ENCODE results near the gene ARRB1. TPM values are rescaled to one million over a fixed set of nuclear protein-coding genes. Genes with fewer than 3 reads are reported as not detected.

The ARRB1 gene
- total and polyA plus RNA-seq, 9 of the 15 experiments (the other 6 are each of a cell fraction or from before 2014, with no cell fraction given): 6.6 to 45.4 (median 28.5) TPM

- no peak for FAIRE-seq
- DNase-seq (ENCODE audit: extremely low read depth in 1 of 4, low spot score in 3 of 4): no peak
- ChIA-PET CTCF (ENCODE audit: low intra/inter-chr PET ratio) (no interaction called here), POLR2A (interaction anchor here (0.5 to 1.2 kb wide), 3 partner anchors 11 to 888 kb away, joined by 3 to 4 read pairs (median 4); no protein-coding TSS in a partner anchor)
- Histone ChIP-seq H3K4me2 (ENCODE audit: insufficient read depth, low read length) (no peak overlapping the region), H3K9me1 (ENCODE audit: control insufficient read depth, insufficient read depth, low read length) (no peaks in the 10 kb centered on the region), H3K79me2 (ENCODE audit: control insufficient read depth, insufficient read depth, low read length) (peaks cover 24% of the 10 kb centered on the region), H3K9me3 (replicated peaks; ENCODE audit: control insufficient read depth, insufficient read depth, low read depth, low read length) (no peaks in the 10 kb centered on the region), H3K9ac (ENCODE audit: insufficient read depth in 1 of 2, low read depth in 2 of 2, low read length in 2 of 2) (peak overlapping the region in 1 of 2 experiments; percentile 29; a peak in 1 of 4 replicates), H3K27ac (ENCODE audit: extremely low read depth, low read depth, low read length) (no peak overlapping the region), H3K27me3 (ENCODE audit: control insufficient read depth in 2 of 2, insufficient read depth in 2 of 2, low read length in 2 of 2) (no peaks in the 10 kb centered on the region), H3K4me3 (no peak overlapping the region), H2AFZ (ENCODE audit: low read depth, low read length) (no peak overlapping the region), H4K20me1 (replicated peaks; ENCODE audit: control insufficient read depth, insufficient read depth, low read length) (peaks cover 14% of the 10 kb centered on the region; the same call in 1 of the 2 replicates), H3K36me3 (ENCODE audit: control insufficient read depth, insufficient read depth, low read length) (peaks cover 25% of the 10 kb centered on the region; the same call in 2 of the 3 replicates), H3K4me1 (replicated peaks in 1 of 2; ENCODE audit: control insufficient read depth in 2 of 2, insufficient read depth in 2 of 2, low read length in 2 of 2) (peaks cover 15 to 22% of the 10 kb centered on the region in 2 experiments; a peak in 4 of 5 replicates)
- intact Hi-C loops (cut with micrococcal nuclease): no loop called here
- no peak for TF ChIP-seq ZNF584 (CRISPR knock-in tag; IDR thresholded peaks at IDR 0.05; ENCODE audit: low read depth)
- no peak for TF ChIP-seq MGA (IDR thresholded peaks at IDR 0.05)
- no peak for TF ChIP-seq SIN3B (IDR thresholded peaks at IDR 0.05; ENCODE audit: low read depth)
- TF ChIP-seq DLX4 (CRISPR knock-in tag; IDR thresholded peaks at IDR 0.05): no peak
- TF ChIP-seq ZNF589 (CRISPR knock-in tag; IDR thresholded peaks at IDR 0.05; ENCODE audit: low read depth): no peak
- peak; percentile 71 for TF ChIP-seq ZNF24 (IDR thresholded peaks at IDR 0.05)
- TF ChIP-seq ZNF232 (CRISPR knock-in tag; IDR thresholded peaks at IDR 0.05): no peak
- WGBS (ENCODE audit: insufficient coverage, low coverage, missing lambda C conversion rate): 82% methylated on average over 11 of the region's 12 CpGs
- no peak for ATAC-seq
- no TSS peak for BruUV-seq (replicated peaks)
- in situ Hi-C loops (cut with MboI): no loop called here
Measured at GRCh38 chr11:75324189-75324588, 27.3 kb downstream of the ARRB1 start.
